Fibroblast of mammary gland (primary cell): ENCODE results near the gene CYBB.

Experiments
- DNase-seq: peaks from one replicate; pipeline ENCODE4 v3.0.0-alpha.2; 2010; ENCODE audit warnings: low read depth
- H3K4me3 ChIP-seq: 2 replicates; pipeline ENCODE4 v1.5.1; 2011; ENCODE audit warnings: low read depth, mild to moderate bottlenecking, low read length, moderate library complexity; ENCODE audit not compliant: control insufficient read depth
- CTCF ChIP-seq: conservative IDR thresholded peaks from 2 replicates; pipeline ENCODE4 v1.5.1; 2011; ENCODE audit warnings: low read depth, low read length, inconsistent platforms; ENCODE audit not compliant: control insufficient read depth, insufficient read depth

Gene CYBB

GRCh38 chrX:37844622-37845021 lies 64.8 kb downstream of the CYBB start:
- DNase-seq = no peak
- H3K4me3 ChIP-seq = no peak overlapping the region
- no peak for TF ChIP-seq CTCF

GRCh38 chrX:37846141-37846540 lies 66.3 kb downstream of the CYBB start:
- no peak for TF ChIP-seq CTCF
- H3K4me3 ChIP-seq = no peak overlapping the region
- no peak for DNase-seq

DNA sequence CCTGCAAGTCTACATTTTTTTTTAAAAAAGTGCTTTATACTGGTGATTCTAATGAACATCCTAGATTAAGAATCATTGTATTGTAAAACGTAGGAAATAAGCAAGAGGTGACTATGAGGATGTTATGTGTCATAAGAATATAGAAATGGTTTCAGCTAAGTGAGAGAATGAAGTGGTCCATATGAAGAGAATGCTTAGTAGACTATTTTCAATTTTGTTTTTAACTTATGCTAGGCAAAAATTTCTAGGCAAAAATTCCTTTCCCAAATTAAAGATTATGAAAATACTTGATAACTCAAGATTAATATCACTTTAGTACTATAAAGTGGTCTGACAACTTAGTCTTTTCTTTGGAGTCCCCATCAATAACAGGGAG lies 66.7 kb downstream of the CYBB start:
- peak overlapping the region; percentile 63 for H3K4me3 ChIP-seq
- no peak for DNase-seq
- no peak for TF ChIP-seq CTCF

DNA sequence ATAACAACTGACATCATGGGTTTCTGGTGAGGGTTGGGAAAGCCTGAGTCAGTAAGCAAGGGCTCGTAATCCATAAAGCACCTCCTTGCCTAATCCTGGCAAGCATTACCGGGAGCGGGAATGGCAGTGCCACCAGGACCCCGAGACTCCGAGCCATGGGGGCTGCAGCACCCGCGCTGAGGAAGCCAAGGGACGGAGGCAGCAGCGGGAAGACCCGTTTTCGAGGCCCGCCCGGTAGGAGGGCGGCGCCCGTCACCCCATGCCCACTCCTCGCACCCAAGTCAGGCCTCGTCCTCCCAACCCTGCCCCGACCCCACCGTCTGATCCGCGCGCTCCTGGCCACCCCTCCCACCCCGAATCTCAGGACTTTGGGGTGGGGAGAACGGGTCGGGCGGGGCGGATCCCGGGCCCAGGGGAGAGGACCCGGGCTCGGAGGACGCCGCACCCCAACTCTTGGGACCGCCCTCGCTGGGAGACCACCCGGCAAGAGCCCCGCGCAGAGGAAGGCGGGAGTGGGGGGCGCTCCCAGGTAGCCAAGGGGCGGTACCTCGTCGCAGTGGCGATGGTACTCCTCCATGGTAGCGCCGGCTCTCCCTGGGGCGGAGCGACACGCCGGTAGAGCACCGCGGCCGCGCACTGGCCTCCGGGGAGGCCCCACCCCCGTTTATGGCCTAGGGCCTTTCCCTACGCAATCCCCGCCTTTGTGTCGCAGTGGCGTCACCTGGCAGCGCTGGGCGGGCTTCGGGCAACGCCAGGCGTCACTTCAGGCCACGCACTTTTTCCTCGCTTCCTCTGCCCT lies 67.3 kb downstream of the CYBB start, which contains the start of gene DYNLT3:
Gene DYNLT3, minus strand, starts transcription at position 638 of the 799 bp plus-strand sequence. Its CDS starts 61 bp downstream, at position 577.
- peak; percentile 64 for DNase-seq
- peak within 1 kb of the TSS; percentile 63 for H3K4me3 ChIP-seq
- TF ChIP-seq CTCF = no peak

GRCh38 chrX:37847733-37848197 lies 67.9 kb downstream of the CYBB start:
- no peak for TF ChIP-seq CTCF
- peak overlapping the region; percentile 63 for H3K4me3 ChIP-seq
- DNase-seq = no peak

DNA sequence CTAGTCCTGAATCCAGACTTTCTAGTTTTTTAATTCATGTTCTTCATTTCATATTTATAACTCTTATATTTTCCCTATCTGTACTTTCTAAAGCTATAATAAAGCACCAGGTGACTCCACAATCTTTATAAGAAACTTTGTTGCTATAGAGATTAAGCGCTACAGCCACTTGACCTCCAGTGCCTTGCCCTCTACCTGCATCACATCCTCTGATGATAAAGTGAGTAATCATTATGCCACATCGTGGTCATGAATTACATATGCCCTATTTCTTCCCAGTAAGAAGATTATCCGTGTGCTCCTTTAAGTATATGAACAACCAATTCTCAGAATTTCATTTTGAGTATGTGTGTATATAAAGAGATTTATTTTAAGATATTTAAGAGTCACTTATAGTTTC lies 74.3 kb downstream of the CYBB start:
- no peak for TF ChIP-seq CTCF
- no peak overlapping the region for H3K4me3 ChIP-seq
- DNase-seq = no peak

DNA sequence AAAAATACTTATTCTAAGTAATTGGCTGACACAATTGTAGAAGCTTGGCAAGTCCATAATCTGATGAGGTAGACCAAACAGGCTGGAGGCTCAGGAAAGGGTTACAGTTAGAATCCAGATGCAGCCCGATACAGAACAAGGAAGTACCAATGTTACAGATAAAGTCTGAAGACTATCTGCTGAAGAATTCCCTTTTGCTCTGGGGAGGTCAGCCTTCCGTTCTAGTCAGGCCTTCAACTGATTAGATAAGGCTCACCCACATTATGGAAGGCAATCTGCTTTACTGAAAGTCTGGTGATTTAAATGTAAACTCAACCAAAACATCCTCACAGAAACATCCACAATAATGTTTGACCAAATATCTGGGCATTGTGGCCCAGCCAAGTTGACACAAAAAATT lies 74.9 kb downstream of the CYBB start:
- TF ChIP-seq CTCF = no peak
- no peak for DNase-seq
- no peak overlapping the region for H3K4me3 ChIP-seq
